Urinary bladder (tissue), 4 donors: ENCODE measurements around the gene MBD4. TPM values are rescaled to one million over a fixed set of nuclear protein-coding genes. Genes with fewer than 3 reads are reported as not detected.
"Not testable (repeated sequence)": the region's sequence is repeated elsewhere in the genome, so short reads cannot be mapped to it uniquely, and the experiment has no call there.

ENCODE experiments used
- DNase-seq: peaks from one replicate; pipeline ENCODE4 v3.0.0-alpha.2; 2015; ENCODE audit errors: extremely low spot score
- H3K27ac ChIP-seq: one replicate; pipeline ENCODE4 v1.5.1; 2013; ENCODE audit warnings: low read depth, mild to moderate bottlenecking, moderate library complexity
- H3K36me3 ChIP-seq: one replicate; pipeline ENCODE4 v1.6.1; 2013; ENCODE audit warnings: mild to moderate bottlenecking, moderate library complexity; ENCODE audit not compliant: insufficient read depth
- H3K4me1 ChIP-seq: one replicate; pipeline ENCODE4 v1.6.1; 2013; ENCODE audit warnings: mild to moderate bottlenecking, moderate library complexity; ENCODE audit not compliant: insufficient read depth
- H3K4me3 ChIP-seq: one replicate; pipeline ENCODE4 v1.5.1; 2013; ENCODE audit warnings: low read depth, low read length
- WGBS: extraction: QIAGEN DNeasy Blood & Tissue Kit; methylation state at CpG from one replicate; pipeline ENCODE4 v1.1.7; 2013; 5-methylcytosine and 5-hydroxymethylcytosine counted together
- polyA plus RNA-seq: library from polyadenylated mRNA; stranded (reverse); fragments of 200-250 nt; gene quantifications from one replicate; pipeline ENCODE4 v1.2.3, GENCODE V29; 2013
- total RNA-seq: library from RNA; depleted of rRNA; stranded (reverse); fragments of >200 nt; gene quantifications from one replicate; pipeline ENCODE4 v1.2.3, GENCODE V29; 2014
- donor health status: healthy with polysubstance abuse.
- donor health status: healthy.

Gene MBD4
- total and polyA plus RNA-seq, 2 donors, result 20.7 to 27.7 TPM

GRCh38 chr3:129419476-129419875 lies 20.3 kb downstream of the MBD4 start:
- H3K27ac ChIP-seq, result no peak overlapping the region
- no peak overlapping the region for H3K4me3 ChIP-seq
- WGBS, result 78% methylated on average over 4 of the region's 4 CpGs
- no peaks in the 10 kb centered on the region for H3K4me1 ChIP-seq
- no peaks in the 10 kb centered on the region for H3K36me3 ChIP-seq
- DNase-seq, result no peak

GRCh38 chr3:129418041-129418973 lies 21.4 kb downstream of the MBD4 start:
- no peak overlapping the region for H3K4me3 ChIP-seq
- DNase-seq, result no peak
- no peaks in the 10 kb centered on the region for H3K4me1 ChIP-seq
- H3K27ac ChIP-seq, result no peak overlapping the region
- H3K36me3 ChIP-seq, result no peaks in the 10 kb centered on the region
- 91% methylated on average over 14 of the region's 14 CpGs for WGBS

- H3K4me1 ChIP-seq, result no peaks in the 10 kb centered on the region
- H3K36me3 ChIP-seq, result no peaks in the 10 kb centered on the region
- H3K4me3 ChIP-seq, result no peak overlapping the region
- no peak overlapping the region for H3K27ac ChIP-seq
- WGBS, result 33% methylated on average over 1 of the region's 1 CpG
- no peak for DNase-seq
Measured at GRCh38 chr3:129417326-129417725, 22.4 kb downstream of the MBD4 start.

- Histone ChIP-seq H3K4me3 (no peak overlapping the region), H3K27ac (no peak overlapping the region), H3K36me3 (no peaks in the 10 kb centered on the region), H3K4me1 (no peaks in the 10 kb centered on the region)
- no peak for DNase-seq
- WGBS, result 91% methylated on average over 4 of the region's 4 CpGs
Measured at GRCh38 chr3:129416415-129416814, 23.3 kb downstream of the MBD4 start.

DNA sequence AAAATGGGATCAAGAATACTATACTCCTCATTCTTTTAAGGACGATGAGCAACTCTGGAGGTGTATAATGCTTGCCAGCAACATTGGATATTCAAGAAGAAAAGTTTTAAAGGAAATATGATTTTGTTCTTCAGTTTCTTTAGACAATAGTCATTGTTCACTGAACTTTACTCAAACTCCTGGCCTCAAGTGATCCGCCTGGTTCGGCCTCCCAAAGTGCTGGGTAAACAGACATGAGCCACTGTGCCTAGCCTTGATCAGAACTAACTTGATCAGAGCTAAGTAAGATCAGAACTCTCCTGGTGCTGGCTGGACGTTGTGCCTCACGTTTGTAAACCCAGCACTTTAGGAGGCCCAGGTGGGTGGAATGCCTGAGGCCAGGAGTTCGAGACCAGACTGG lies 23.9 kb downstream of the MBD4 start:
- no peaks in the 10 kb centered on the region for H3K36me3 ChIP-seq
- H3K27ac ChIP-seq, result no peak overlapping the region
- WGBS, result 87% methylated on average over 6 of the region's 6 CpGs
- H3K4me3 ChIP-seq, result no peak overlapping the region
- no peak for DNase-seq
- no peaks in the 10 kb centered on the region for H3K4me1 ChIP-seq

GRCh38 chr3:129415378-129415777 lies 24.4 kb downstream of the MBD4 start:
- no peaks in the 10 kb centered on the region for H3K36me3 ChIP-seq

GRCh38 chr3:129413687-129414506 lies 25.9 kb downstream of the MBD4 start:
- Histone ChIP-seq H3K4me1 (no peaks in the 10 kb centered on the region), H3K4me3 (no peak overlapping the region), H3K36me3 (no peaks in the 10 kb centered on the region), H3K27ac (no peak overlapping the region)
- WGBS, result 62% methylated on average over 4 of the region's 4 CpGs
- DNase-seq, result no peak

More at GRCh38 chr3:129415378-129415777, 24.4 kb downstream of the MBD4 start:
- no peak overlapping the region for H3K27ac ChIP-seq
- 94% methylated on average over 3 of the region's 3 CpGs for WGBS
- no peak for DNase-seq
- no peaks in the 10 kb centered on the region for H3K4me1 ChIP-seq
- H3K4me3 ChIP-seq, result no peak overlapping the region

- 31% methylated on average over 3 of the region's 3 CpGs for WGBS
- not testable (repeated sequence) for DNase-seq, H3K4me3 ChIP-seq, H3K36me3 ChIP-seq, H3K27ac ChIP-seq, H3K4me1 ChIP-seq
Measured at GRCh38 chr3:129413238-129413637, 26.5 kb downstream of the MBD4 start.

DNA sequence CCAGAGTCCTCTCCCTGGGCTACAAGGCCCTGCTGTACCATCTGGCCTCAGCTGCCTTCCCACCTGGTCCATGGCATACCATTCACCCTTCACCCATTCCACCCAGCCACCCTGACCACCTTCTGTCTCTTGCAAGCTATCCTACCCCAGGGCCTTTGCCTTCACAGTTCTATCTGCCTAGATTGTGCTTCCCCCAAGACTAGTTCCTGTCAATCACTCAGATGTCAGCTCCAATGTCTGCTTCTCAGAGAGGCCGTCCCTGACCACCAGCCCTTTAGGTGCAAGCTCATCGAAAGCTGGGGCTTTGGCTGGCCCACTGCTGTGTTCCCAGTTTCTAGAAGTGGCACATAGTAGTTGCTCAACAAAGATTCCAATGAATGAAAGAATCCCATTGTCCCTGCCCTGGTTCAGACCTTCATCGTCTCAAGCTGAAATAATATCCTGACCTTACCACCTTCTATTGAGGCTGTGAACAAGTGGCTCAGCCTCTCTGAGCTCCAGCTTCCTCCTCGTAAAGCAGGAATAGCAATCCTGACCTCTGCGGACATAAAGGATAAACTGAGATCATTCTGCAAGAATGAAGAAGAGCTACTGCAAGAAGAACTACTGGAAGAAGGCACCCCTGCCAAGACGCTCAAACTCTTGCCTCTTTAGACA lies 27.1 kb downstream of the MBD4 start:
- H3K27ac ChIP-seq, result no peak overlapping the region
- WGBS, result 46% methylated on average over 6 of the region's 6 CpGs
- H3K4me3 ChIP-seq, result no peak overlapping the region
- no peaks in the 10 kb centered on the region for H3K4me1 ChIP-seq
- H3K36me3 ChIP-seq, result no peaks in the 10 kb centered on the region
- no peak for DNase-seq

DNA sequence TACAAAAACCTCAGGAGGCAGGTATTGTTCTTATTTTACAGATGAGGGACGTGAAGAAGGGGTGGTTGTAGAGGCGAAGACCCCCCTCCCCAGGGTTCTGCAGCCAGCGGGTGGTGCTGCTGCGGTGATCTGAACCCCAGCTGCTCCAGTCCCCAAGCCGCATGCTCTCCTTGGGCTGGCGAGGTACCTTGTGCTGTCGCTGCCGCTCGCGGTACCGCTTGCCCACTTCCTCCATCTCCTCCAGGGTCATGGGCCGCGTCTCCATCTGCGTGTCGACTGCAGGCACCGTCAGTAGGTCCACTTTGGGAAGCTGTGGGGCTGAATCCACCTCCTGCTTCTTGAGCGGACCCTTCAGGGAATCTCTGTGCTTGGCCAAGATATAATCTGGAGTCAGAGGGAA lies 28.8 kb downstream of the MBD4 start:
- DNase-seq, result no peak
- Histone ChIP-seq H3K36me3 (no peaks in the 10 kb centered on the region), H3K27ac (no peak overlapping the region), H3K4me3 (no peak overlapping the region), H3K4me1 (no peaks in the 10 kb centered on the region)
- WGBS, result 90% methylated on average over 17 of the region's 17 CpGs

DNA sequence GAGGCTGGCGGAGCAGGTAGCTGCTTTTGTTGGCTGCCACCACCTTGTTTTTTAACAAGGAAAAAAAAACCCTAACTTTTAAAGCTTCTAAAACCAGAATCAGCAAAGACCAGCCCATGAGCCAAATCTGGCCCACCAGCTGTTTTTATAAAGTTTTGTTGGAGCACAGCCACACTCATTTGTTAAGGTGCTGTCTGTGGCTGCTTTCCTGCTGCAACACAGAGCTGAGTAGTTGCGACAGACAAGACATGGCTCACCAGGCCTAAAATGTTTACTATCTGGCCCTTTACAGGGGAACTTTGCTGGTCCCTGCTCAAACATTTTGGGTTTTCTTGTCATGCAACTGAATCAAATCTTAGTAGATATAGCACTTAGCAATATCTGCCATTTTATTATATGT lies 30.2 kb downstream of the MBD4 start:
- WGBS, result 75% methylated on average over 2 of the region's 2 CpGs
- no peak for DNase-seq

DNA sequence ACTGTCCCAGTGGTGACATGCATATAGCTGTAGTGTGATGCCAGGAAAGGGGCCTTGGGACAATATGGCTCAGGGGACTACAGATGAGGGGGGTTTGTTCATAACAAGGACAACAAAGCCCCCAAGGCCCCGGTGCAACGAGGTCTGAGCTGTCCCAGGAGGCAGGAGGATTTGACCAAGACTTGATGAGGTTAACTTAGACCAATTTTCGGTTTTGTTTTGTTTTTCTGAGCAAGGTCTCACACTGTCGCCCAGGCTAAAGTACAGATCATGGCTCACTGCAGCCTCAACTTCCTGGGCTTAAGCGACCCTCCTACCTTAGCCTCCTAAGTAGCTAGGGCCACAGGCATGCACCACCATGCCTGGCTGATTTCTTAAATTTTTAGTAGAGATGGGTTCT lies 35.1 kb downstream of the MBD4 start:
- Histone ChIP-seq H3K4me3 (no peak overlapping the region), H3K27ac (no peak overlapping the region), H3K36me3 (no peaks in the 10 kb centered on the region), H3K4me1 (no peaks in the 10 kb centered on the region)
- no peak for DNase-seq
- WGBS, result 85% methylated on average over 5 of the region's 5 CpGs

More for the DNA sequence above, 30.2 kb downstream of the MBD4 start:
- Histone ChIP-seq H3K4me1 (no peaks in the 10 kb centered on the region), H3K4me3 (no peak overlapping the region), H3K27ac (no peak overlapping the region), H3K36me3 (no peaks in the 10 kb centered on the region)

DNA sequence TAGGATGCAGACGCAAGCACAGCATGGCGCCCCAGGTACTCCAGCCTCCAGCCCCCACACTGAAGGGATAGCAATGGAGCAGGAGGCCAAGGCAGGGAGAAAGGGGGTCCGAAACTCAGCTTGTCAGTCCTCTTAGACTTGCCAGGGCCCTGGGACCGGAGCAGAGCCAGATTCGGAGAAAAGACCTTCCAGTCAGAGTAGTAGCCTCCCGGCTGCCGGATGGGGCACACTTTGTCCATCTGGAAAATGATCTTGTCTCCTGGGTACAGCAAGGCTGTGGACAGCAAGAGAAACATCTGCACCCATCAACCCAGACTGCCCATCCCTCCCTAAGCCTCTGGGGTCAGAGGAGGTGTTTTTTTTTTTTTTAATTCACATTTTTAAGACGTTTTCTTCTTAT lies 35.6 kb downstream of the MBD4 start:
- no peaks in the 10 kb centered on the region for H3K4me1 ChIP-seq
- no peak for DNase-seq
- no peak overlapping the region for H3K4me3 ChIP-seq
- H3K36me3 ChIP-seq, result no peaks in the 10 kb centered on the region
- no peak overlapping the region for H3K27ac ChIP-seq
- 81% methylated on average over 8 of the region's 8 CpGs for WGBS
